ENCODE results near the gene KCNK3. TPM values are rescaled to one million over a fixed set of nuclear protein-coding genes. Genes with fewer than 3 reads are reported as not detected.
"Not testable (repeated sequence)": the region's sequence is repeated elsewhere in the genome, so short reads cannot be mapped to it uniquely, and the experiment has no call there.

KCNK3 gene
- total and polyA plus RNA-seq, 9 donors = 0.88 to 4.0 (median 1.4) TPM

- peaks cover 29% of the 10 kb centered on the region for H3K4me1 ChIP-seq (ENCODE audit: control insufficient read depth, insufficient read depth, low read length)
- peaks cover 4% of the 10 kb centered on the region for H3K27me3 ChIP-seq (ENCODE audit: control insufficient read depth, insufficient read depth, low read length)
- no peaks in the 10 kb centered on the region for H3K36me3 ChIP-seq (ENCODE audit: control insufficient read depth, insufficient read depth, low read length)
- 83% methylated on average over 3 of the region's 7 CpGs for WGBS (ENCODE audit: insufficient coverage)
- no peak overlapping the region for H3K4me3 ChIP-seq (ENCODE audit: low read length)
- H3K9me3 ChIP-seq (replicated peaks; ENCODE audit: control insufficient read depth, low read depth, low read length) = no peaks in the 10 kb centered on the region
- no peak overlapping the region for H3K27ac ChIP-seq (ENCODE audit: low read length)
- DNase-seq = no peak
Observed at GRCh38 chr2:26739514-26739913, 47.0 kb downstream of the KCNK3 start.

GRCh38 chr2:26740346-26740745, 47.8 kb downstream of the KCNK3 start:
- H3K4me3 ChIP-seq (ENCODE audit: low read length) = no peak overlapping the region
- 77% methylated on average over 4 of the region's 6 CpGs for WGBS (ENCODE audit: insufficient coverage)
- no peak for DNase-seq
- no peaks in the 10 kb centered on the region for H3K36me3 ChIP-seq (ENCODE audit: control insufficient read depth, insufficient read depth, low read length)
- peaks cover 7% of the 10 kb centered on the region for H3K27me3 ChIP-seq (ENCODE audit: control insufficient read depth, insufficient read depth, low read length)
- H3K9me3 ChIP-seq (replicated peaks; ENCODE audit: control insufficient read depth, low read depth, low read length) = no peaks in the 10 kb centered on the region
- no peak overlapping the region for H3K27ac ChIP-seq (ENCODE audit: low read length)
- peaks cover 29% of the 10 kb centered on the region for H3K4me1 ChIP-seq (ENCODE audit: control insufficient read depth, insufficient read depth, low read length)

GRCh38 chr2:26740890-26741302, 48.4 kb downstream of the KCNK3 start:
- Histone ChIP-seq H3K9me3 (replicated peaks; ENCODE audit: control insufficient read depth, low read depth, low read length) (no peaks in the 10 kb centered on the region), H3K4me1 (ENCODE audit: control insufficient read depth, insufficient read depth, low read length) (peaks cover 29% of the 10 kb centered on the region), H3K27ac (ENCODE audit: low read length) (no peak overlapping the region), H3K27me3 (ENCODE audit: control insufficient read depth, insufficient read depth, low read length) (peaks cover 7% of the 10 kb centered on the region), H3K4me3 (ENCODE audit: low read length) (no peak overlapping the region), H3K36me3 (ENCODE audit: control insufficient read depth, insufficient read depth, low read length) (no peaks in the 10 kb centered on the region)
- 25% methylated on average over 7 of the region's 8 CpGs for WGBS (ENCODE audit: insufficient coverage)
- peak; percentile 64 for DNase-seq

- H3K4me3 ChIP-seq (ENCODE audit: low read length) = no peak overlapping the region
- peaks cover 5% of the 10 kb centered on the region for H3K27me3 ChIP-seq (ENCODE audit: control insufficient read depth, insufficient read depth, low read length)
- H3K4me1 ChIP-seq (ENCODE audit: control insufficient read depth, insufficient read depth, low read length) = peaks cover 26% of the 10 kb centered on the region
- H3K27ac ChIP-seq (ENCODE audit: low read length) = no peak overlapping the region
- DNase-seq = peak; percentile 40
- H3K9me3 ChIP-seq (replicated peaks; ENCODE audit: control insufficient read depth, low read depth, low read length) = no peaks in the 10 kb centered on the region
- WGBS (ENCODE audit: insufficient coverage) = 88% methylated on average over 13 of the region's 15 CpGs
- H3K36me3 ChIP-seq (ENCODE audit: control insufficient read depth, insufficient read depth, low read length) = no peaks in the 10 kb centered on the region
Observed at GRCh38 chr2:26742048-26742770, 49.7 kb downstream of the KCNK3 start.

GRCh38 chr2:26743852-26744251, 51.3 kb downstream of the KCNK3 start:
- Histone ChIP-seq H3K36me3 (ENCODE audit: control insufficient read depth, insufficient read depth, low read length) (no peaks in the 10 kb centered on the region), H3K9me3 (replicated peaks; ENCODE audit: control insufficient read depth, low read depth, low read length) (no peaks in the 10 kb centered on the region), H3K27me3 (ENCODE audit: control insufficient read depth, insufficient read depth, low read length) (peaks cover 3% of the 10 kb centered on the region), H3K27ac (ENCODE audit: low read length) (no peak overlapping the region), H3K4me3 (ENCODE audit: low read length) (no peak overlapping the region), H3K4me1 (ENCODE audit: control insufficient read depth, insufficient read depth, low read length) (peaks cover 26% of the 10 kb centered on the region)
- WGBS (ENCODE audit: insufficient coverage) = 60% methylated on average over 1 of the region's 3 CpGs
- DNase-seq = no peak

GRCh38 chr2:26744953-26745352, 52.4 kb downstream of the KCNK3 start:
- Histone ChIP-seq H3K36me3 (ENCODE audit: control insufficient read depth, insufficient read depth, low read length) (no peaks in the 10 kb centered on the region), H3K9me3 (replicated peaks; ENCODE audit: control insufficient read depth, low read depth, low read length) (no peaks in the 10 kb centered on the region), H3K4me1 (ENCODE audit: control insufficient read depth, insufficient read depth, low read length) (peaks cover 26% of the 10 kb centered on the region), H3K27me3 (ENCODE audit: control insufficient read depth, insufficient read depth, low read length) (peaks cover 3% of the 10 kb centered on the region), H3K4me3 (ENCODE audit: low read length) (no peak overlapping the region), H3K27ac (ENCODE audit: low read length) (no peak overlapping the region)
- no peak for DNase-seq
- WGBS (ENCODE audit: insufficient coverage) = 97% methylated on average over 3 of the region's 3 CpGs

- peak; percentile 84 for DNase-seq
- 20% methylated on average over 3 of the region's 9 CpGs for WGBS (ENCODE audit: insufficient coverage)
- Histone ChIP-seq H3K27ac (ENCODE audit: low read length) (no peak overlapping the region), H3K9me3 (replicated peaks; ENCODE audit: control insufficient read depth, low read depth, low read length) (no peaks in the 10 kb centered on the region), H3K4me3 (ENCODE audit: low read length) (no peak overlapping the region), H3K27me3 (ENCODE audit: control insufficient read depth, insufficient read depth, low read length) (peaks cover 3% of the 10 kb centered on the region), H3K36me3 (ENCODE audit: control insufficient read depth, insufficient read depth, low read length) (no peaks in the 10 kb centered on the region), H3K4me1 (ENCODE audit: control insufficient read depth, insufficient read depth, low read length) (peaks cover 19% of the 10 kb centered on the region)
Observed at GRCh38 chr2:26745609-26746327, 53.2 kb downstream of the KCNK3 start.

- DNase-seq = no peak
Observed at GRCh38 chr2:26746934-26747333, 54.4 kb downstream of the KCNK3 start.

GRCh38 chr2:26749787-26750420, 57.4 kb downstream of the KCNK3 start:
- H3K4me1 ChIP-seq (ENCODE audit: control insufficient read depth, insufficient read depth, low read length); H3K27me3 ChIP-seq (ENCODE audit: control insufficient read depth, insufficient read depth, low read length): not testable (repeated sequence)

More at GRCh38 chr2:26746934-26747333, 54.4 kb downstream of the KCNK3 start:
- no peaks in the 10 kb centered on the region for H3K36me3 ChIP-seq (ENCODE audit: control insufficient read depth, insufficient read depth, low read length)
- no peak overlapping the region for H3K4me3 ChIP-seq (ENCODE audit: low read length)
- no CpG with 5 or more reads among the region's 3 CpGs for WGBS (ENCODE audit: insufficient coverage)
- H3K9me3 ChIP-seq (replicated peaks; ENCODE audit: control insufficient read depth, low read depth, low read length) = no peaks in the 10 kb centered on the region
- H3K27me3 ChIP-seq (ENCODE audit: control insufficient read depth, insufficient read depth, low read length) = peaks cover 3% of the 10 kb centered on the region
- H3K27ac ChIP-seq (ENCODE audit: low read length) = no peak overlapping the region
- H3K4me1 ChIP-seq (ENCODE audit: control insufficient read depth, insufficient read depth, low read length) = peaks cover 7% of the 10 kb centered on the region

GRCh38 chr2:26750467-26750866, 57.9 kb downstream of the KCNK3 start:
- not testable (repeated sequence) for H3K4me3 ChIP-seq (ENCODE audit: low read length); H3K36me3 ChIP-seq (ENCODE audit: control insufficient read depth, insufficient read depth, low read length); H3K27me3 ChIP-seq (ENCODE audit: control insufficient read depth, insufficient read depth, low read length); DNase-seq; H3K9me3 ChIP-seq (replicated peaks; ENCODE audit: control insufficient read depth, low read depth, low read length); H3K4me1 ChIP-seq (ENCODE audit: control insufficient read depth, insufficient read depth, low read length); H3K27ac ChIP-seq (ENCODE audit: low read length)
- WGBS (ENCODE audit: insufficient coverage) = 60% methylated on average over 10 of the region's 11 CpGs

More at GRCh38 chr2:26749787-26750420, 57.4 kb downstream of the KCNK3 start:
- not testable (repeated sequence) for H3K36me3 ChIP-seq (ENCODE audit: control insufficient read depth, insufficient read depth, low read length); H3K9me3 ChIP-seq (replicated peaks; ENCODE audit: control insufficient read depth, low read depth, low read length); H3K27ac ChIP-seq (ENCODE audit: low read length); H3K4me3 ChIP-seq (ENCODE audit: low read length); DNase-seq
- WGBS (ENCODE audit: insufficient coverage) = no CpG with 5 or more reads among the region's 8 CpGs
